GM19193 (cell line): Measurements from ENCODE around the gene CLEC16A.

ENCODE experiments used
- POLR2A ChIP-seq: IDR thresholded peaks from 4 replicates; pipeline ENCODE4 v1.6.1; 2011; ENCODE audit not compliant: insufficient read depth, insufficient read length; ENCODE audit errors: extremely low read depth

CLEC16A gene

DNA sequence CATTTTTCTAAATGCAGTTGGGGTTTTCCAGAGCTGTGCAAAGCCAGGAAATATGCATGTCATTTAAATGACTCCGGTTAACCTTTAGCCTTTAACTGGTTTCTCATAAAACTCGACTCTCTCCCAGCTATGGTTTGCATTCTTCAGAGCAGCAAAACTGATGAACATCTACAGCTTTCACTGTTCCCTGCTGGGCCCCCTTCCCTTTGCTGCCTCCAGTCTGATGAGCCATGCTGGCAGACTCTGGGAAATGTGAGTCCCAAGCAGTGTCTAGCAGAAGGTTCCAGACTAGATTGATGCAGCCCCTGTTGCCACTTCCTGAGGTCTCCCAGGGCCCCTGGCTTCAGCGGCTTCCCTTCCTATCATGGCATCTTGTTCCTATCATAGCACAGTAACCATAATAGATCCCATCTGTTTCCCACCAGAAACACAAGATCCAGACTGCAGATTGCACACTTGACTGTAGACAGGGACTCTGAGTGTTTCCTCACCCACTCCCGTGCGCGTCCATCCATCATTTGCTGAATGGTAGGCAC lies 135.4 kb downstream of the CLEC16A start:
- TF ChIP-seq POLR2A: no peak

DNA sequence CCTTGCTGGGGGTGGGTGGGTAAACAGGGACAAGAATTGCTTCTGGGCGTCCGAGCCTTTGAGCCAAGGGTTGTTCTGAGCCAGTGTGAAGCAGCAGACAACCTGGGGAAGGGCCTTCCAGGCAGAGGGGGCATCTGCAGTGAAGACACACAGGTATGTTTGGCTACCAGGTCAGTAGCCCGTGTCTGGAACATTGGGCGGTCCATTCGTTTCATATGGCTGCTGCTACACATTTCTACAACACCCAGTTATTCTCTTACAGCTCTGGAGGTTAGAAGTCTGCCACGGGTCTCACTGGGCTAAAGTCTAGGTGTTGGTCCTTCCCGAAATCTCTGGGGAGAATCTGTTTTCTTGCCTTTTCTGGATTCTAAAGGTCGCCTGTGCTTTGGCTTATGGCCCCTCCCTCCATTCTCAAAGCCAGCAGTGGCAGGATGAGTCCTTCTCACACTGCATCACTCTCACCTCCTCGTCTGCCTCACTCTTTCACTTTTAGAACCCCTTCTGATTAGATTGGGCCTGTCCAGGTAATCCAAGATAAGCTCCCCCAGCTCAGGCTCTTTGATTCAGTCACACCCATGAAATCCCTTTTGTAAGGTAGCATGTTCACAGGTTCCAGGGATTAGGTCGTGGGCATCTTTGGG lies 136.1 kb downstream of the CLEC16A start:
- no peak for TF ChIP-seq POLR2A

DNA sequence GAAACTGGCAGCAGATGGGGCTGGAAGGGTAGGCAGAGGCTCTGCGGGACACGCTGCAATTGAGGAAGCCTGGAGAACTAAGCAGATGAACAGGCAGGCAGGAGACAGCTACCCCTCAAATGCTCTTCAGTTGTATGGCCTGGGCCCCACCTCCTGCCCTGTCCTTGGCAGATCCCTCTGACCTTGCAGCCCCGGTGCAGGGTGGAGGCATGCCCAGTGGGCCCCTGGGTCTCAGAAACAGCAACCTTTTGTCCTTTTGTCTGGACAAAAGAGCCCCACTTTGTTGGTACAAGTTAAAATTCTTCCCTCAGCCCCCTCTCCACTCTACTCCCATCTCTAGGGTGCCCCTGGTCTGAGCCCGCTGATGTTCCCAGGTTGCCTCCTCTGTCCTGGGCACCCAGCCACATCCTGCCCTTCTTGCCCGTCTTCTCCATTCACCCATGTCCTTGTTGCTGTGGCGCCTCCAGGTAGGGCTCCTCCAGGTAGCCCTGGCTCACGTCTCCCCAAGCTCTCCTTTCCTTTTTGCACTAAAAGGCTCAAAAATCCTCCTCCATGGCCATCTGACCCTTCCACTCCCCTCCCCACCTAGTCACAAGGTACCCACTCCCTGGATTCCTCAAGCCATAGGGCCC lies 136.8 kb downstream of the CLEC16A start:
- no peak for TF ChIP-seq POLR2A

DNA sequence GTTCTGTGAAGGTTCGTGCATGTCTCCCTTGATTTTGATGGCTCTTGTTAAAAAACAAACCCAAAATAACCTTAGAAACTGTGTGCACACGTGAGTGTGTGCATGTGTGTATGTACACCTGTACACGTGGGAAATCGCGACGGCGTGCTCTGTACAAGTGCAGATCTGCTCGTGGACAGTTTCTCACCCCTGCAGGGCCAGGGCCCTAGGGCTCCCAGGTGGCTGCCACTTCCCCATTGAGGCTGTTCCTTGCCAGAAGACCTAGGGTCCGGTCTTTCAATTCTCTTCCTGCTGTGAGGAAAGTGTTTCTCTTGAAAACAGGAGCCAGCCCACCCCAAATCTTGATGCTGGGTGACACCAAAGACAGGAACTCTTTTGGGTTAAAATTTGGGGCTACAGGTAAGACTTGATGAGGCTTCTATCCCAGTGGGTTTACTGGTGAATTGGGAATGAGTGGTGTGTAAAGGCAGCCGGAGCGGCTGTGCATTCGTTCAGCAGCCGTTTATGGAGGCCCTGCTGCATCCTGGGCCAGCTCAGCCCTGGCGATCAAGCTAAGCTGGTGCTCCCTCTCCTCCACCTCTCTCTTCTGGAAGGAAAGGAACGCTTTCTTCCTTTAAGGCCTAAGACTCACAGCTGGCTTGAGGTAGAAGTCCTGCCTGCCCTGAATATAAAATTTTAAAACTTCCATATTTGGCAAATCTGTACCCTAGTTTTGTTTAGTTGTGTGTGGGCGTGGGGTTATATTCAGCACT lies 137.9 kb downstream of the CLEC16A start:
- no peak for TF ChIP-seq POLR2A

DNA sequence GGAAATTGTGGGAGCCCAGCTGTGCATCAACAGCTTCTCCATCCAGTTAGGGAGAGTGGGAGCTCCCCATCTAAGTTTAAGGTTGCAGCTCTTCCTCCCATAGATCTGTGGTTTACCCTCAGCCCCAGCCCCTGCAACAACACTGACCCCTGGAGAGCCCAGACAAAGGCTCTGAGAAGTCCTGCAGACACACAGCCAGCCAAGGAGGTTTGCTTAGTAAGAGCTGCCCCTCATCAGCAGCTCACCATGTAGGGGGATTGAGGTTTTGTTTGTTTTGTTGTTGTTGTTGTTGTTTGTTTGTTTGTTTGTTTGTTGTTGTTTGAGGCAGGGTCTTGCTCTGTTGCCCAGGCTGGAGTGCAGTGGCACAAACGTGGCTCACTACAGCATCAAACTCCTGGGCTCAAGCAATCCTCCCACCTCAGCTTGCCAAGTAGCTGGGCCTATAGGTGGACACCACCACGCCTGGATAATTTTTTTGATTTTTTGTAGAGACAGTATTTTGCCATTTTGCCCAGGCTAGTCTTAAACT lies 138.6 kb downstream of the CLEC16A start:
- no peak for TF ChIP-seq POLR2A

DNA sequence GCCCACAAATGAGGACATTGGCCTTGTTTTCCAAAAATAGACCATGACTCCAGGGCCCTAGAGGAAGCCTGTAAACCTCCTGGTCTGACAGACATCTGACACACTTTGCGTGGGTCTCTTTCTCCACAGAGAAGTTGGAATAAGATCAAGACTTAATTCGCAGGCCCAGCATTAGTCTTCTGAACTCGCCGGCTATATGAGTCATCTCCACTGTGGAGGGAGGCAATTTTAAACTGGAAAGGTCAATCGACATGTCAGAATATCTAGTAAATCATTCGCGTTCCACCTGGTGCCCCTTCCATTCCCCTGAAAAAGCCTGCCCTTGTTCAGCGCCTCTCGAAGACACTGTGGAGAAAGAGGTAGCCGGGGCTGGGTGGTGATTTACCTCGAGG lies 140.1 kb downstream of the CLEC16A start:
- TF ChIP-seq POLR2A: no peak

DNA sequence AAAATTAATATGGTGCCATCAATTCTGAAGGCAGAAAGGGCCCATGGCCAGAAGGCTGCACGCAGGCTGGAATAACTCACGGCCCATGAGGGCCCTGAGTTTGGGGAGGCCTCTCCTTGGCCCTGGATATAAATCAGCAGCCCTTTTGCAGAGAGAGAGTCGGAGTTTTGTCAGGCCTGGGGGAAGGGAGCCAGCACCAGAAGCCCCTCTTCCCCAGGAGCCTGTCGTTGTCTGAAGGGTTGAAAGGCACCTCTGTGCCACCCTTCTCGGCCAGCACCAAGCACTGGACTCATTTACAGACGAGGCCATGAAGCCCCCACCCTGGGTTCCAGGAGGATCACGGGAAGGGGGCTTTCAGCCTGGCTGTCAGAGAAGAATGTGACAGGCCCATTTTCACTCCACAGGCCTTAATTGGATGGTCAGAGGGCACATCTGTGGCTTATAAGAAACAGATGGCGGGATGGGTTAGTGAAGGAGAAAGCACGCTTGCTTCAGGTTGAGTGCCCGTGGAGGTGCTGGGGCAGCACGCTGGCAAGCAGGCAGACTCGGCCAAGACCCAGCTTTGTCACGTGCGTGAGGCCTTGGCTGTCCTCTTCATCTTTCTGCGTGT lies 140.6 kb downstream of the CLEC16A start:
- TF ChIP-seq POLR2A: no peak

DNA sequence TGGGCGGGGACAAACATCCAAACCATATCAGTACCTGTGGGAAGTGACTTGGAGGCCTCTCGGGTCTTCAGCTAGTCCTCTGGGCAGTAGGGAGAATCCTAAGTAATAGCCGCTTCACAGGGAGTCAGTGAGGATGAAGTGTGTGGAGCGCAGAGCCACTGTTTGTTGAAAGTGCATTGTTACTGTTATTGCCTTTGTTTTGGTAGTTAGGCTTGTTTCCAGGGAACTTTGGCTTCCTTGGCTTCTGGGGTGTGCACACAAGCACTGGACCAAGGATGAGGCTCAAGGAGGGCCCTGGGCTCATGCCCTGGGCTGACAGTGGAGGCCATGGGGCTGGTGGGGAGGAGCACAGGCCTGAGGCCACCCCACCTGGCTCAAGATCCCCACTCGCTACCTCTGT lies 141.6 kb downstream of the CLEC16A start:
- TF ChIP-seq POLR2A: no peak

DNA sequence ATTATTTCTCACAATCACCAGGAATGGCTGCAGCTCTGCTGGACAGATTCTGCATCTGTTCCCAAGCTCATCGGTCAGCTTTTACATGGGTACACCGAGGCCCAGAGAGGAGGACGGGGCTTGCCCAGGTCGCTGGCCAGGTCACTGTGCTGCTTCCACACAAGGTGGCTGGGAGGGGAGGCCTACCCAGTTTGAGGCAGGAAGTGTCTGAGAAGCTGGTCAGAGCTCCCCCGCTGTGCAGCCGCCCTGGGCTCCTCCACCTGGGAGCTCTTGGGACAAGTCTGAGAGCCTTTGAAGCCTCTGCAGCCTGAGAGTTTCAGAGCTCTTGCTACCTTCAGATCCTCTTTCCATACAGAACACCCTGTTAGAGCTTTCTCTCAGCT lies 143.3 kb downstream of the CLEC16A start:
- no peak for TF ChIP-seq POLR2A

DNA sequence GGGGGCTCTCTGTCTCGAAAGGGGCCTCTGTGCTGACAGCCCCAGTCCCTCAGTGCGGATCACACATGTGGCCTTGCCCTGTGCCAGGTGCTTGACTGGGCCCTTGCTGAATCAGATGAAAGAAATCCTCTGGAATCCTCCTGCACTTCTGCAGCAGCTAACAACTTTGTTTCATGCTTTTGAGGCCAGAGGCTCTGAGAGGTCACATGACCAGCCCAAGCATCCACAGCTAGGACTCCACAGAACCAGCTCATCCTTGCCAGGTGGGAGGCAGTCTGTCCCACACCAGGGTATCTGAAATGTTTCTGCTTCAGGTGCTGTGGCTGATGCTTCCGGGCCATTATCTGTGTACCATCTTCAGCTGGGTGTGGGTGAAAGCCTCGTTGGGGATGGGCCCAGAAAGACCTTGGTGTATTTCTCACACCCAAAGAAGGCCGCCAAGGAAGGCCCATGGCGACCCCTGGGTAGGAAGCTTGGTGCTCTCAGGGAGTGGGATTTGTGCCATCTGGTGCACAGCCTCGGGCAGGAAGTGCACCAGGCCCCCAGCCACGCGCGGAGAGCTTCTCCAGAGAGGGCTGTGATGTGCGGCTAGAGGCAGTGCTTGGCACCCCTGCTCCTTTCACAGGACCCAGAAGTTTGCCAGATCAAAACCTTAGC lies 143.8 kb downstream of the CLEC16A start:
- TF ChIP-seq POLR2A: no peak

DNA sequence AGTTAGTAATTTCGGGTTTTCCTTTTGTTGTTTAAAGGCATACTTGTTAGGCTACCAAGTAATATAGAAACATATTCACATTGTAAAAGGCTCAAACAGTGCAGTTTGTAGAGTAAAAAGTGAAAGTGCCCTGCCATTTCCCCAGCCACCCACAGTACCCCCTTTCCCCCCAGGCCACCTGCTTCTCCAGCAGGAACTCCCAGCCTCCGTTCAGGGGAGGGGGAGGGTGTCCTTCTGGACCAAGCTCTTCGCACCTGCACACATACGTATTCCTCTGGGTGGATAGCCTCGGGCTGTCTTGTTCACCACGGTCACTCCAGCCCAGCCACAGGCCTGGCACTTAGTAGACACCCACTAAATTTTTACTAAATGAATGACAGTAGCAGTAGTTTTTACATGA lies 144.5 kb downstream of the CLEC16A start:
- TF ChIP-seq POLR2A: no peak

DNA sequence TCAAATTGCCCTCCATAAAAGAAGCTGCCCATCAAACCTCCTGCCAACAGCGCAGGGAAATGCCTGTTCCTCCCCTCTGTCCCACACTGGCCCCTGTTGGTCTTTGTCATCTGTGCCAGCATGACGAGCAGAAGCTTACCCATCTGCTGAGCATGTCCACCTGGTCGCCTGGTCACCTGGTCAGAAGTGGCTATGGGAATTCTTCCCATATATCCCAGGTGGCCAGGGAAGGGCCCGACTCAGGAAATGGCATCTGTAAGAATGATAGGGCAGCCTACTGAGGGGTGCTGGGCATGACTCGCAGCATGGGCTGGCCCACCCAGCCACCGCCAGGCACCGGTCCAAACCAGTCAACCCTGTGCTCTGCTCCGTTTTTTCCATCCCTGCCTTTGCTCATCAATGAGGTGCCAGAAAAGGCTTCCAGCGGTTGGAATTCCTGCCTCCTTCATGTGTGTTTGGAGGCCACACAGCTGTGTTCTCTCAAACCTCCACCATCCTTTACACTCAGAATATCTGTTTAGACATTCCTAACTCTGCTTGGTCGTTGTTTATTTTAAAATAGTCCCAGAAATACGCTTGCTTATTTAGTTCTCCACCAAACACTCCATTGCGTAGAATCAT lies 145.2 kb downstream of the CLEC16A start:
- no peak for TF ChIP-seq POLR2A

DNA sequence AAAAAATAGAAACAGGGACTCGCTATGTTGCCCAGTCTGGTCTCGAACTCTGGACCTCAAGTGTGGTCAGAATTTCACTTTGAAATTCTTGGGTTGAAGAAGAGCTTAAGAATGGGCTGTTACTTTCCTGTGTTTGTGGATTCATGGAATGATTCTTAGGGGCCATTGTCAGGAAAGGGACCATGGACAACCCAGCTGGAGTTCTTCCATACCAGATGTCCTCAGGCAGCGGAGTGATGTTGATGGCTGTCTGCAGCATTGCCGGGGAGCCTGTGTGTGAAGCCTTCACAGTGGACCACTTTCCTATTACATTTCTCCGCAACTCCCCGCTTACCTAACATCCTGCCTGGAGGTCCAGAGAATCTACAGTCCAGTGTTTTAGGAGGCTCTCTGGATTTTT lies 145.9 kb downstream of the CLEC16A start:
- TF ChIP-seq POLR2A: no peak

DNA sequence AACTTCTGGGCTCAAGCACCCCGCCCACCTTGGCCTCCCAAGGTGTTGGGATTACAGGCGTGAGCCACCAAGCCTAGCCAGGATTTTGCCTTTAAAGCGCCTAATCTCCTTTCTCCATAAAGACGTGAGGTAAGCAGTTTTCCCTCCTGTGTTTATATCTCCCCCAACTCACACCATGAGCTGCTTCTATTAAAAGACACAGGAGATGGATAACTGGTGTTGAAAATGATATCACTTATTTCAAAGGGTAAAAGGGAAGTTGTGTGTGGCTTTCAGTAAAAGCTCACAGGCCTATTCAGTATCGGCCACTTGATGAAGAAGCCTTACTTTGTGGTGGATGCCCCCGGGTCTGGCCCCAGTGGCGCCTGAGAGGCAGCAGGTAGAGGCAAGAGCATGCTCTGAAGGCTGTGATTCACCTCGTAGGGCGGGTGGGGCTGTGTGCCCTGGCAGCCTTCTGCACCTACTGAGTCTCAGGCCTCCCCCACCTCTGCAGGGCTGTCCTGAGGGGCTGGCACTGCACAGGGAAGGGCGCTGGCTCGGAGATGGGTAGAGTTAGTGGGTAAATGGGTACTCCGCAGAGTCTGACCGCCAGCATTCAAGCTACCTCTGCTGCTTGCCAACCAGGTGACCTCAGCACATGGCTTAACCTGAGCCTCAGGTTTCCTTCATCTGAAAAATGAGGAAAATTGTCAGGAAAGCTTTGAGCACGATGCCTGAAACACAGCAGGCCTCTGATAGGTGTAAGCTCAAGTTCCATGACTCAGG lies 146.8 kb downstream of the CLEC16A start:
- TF ChIP-seq POLR2A: no peak
